Stomach (tissue), 9 donors: ENCODE measurements around the gene MEGF6. TPM values are rescaled to one million over a fixed set of nuclear protein-coding genes. Genes with fewer than 3 reads are reported as not detected.

Experiments
- DNase-seq, 2 donors: peaks; one replicate each; pipeline versions ENCODE4 v3.0.0 to v3.0.0-alpha.2; 2013 to 2019
- H3K27ac ChIP-seq, 5 donors: fragments of 200-600 bp in 4 of 5; sonication (generic) in 4 of 5; one replicate each; pipeline ENCODE4 v1.5.1; 2013 to 2019; ENCODE audit warnings: mild to moderate bottlenecking in 1 of 5, moderate library complexity in 1 of 5
- H3K27me3 ChIP-seq, 3 donors: fragments of 200-600 bp; sonication (generic); one replicate each; pipeline ENCODE4 v1.5.1; 2017 to 2019; ENCODE audit warnings: mixed run types in 1 of 3
- H3K36me3 ChIP-seq, 4 donors: fragments of 200-600 bp; sonication (generic); 1 replicate in 3 of 4; 2 replicates in 1 of 4; pipeline ENCODE4 v1.5.1; 2016 to 2019
- H3K4me1 ChIP-seq, 4 donors: fragments of 200-600 bp; sonication (generic); one replicate each; pipeline ENCODE4 v1.5.1; 2016 to 2019
- H3K4me3 ChIP-seq, 4 donors: fragments of 200-600 bp; sonication (generic) in 3 of 4; one replicate each; pipeline ENCODE4 v1.5.1; 2016 to 2019; ENCODE audit warnings: mild to moderate bottlenecking in 1 of 4
- H3K9me3 ChIP-seq, 4 donors: fragments of 200-600 bp; sonication (generic); one replicate each; pipeline ENCODE4 v1.5.1; 2016 to 2019
- CTCF ChIP-seq, 7 experiments: fragments of 450-650 bp in 4 of 7; fragments of 200-600 bp in 3 of 7; sonication (generic) in 3 of 7; IDR thresholded peaks; one replicate each; pipeline ENCODE4 v1.5.1; 2016 to 2019; ENCODE audit warnings: antibody characterized with exemption in 7 of 7, control low read depth in 2 of 7, mild to moderate bottlenecking in 1 of 7
- EP300 ChIP-seq: sonication (generic); formaldehyde crosslinking; IDR thresholded peaks from one replicate; pipeline ENCODE4 v1.6.1; 2017; ENCODE audit warnings: antibody characterized with exemption
- POLR2A ChIP-seq, 4 donors: fragments of 450-650 bp; IDR thresholded peaks; one replicate each; pipeline ENCODE4 v1.6.1; 2016; ENCODE audit warnings: antibody characterized with exemption in 4 of 4, control low read depth in 2 of 4, mild to moderate bottlenecking in 1 of 4, moderate library complexity in 1 of 4
- POLR2AphosphoS5 ChIP-seq, 3 donors: sonication (generic); formaldehyde crosslinking; IDR thresholded peaks; one replicate each; pipeline ENCODE4 v1.6.1; 2016; ENCODE audit warnings: antibody characterized with exemption in 3 of 3
- WGBS, 5 donors: extraction: QIAGEN DNeasy Blood & Tissue Kit in 3 of 5; methylation state at CpG; one replicate each; pipeline versions ENCODE4 v1.1.5 to v1.1.7; 2013 to 2018; 5-methylcytosine and 5-hydroxymethylcytosine counted together
- intact Hi-C: fragments of 100-400 bp; cut with DNase I; formaldehyde crosslinking; loops from one replicate; pipeline ENCODE4 v1.15.1; 2023; ENCODE audit warnings: low total_unique reads
- polyA plus RNA-seq, 3 donors: library from polyadenylated mRNA; stranded (reverse); fragments of 200-250 nt; gene quantifications; one replicate each; pipeline ENCODE4 v1.2.3, GENCODE V29; 2013
- total RNA-seq, 5 donors: library from RNA; depleted of rRNA; stranded (reverse); fragments of >200 nt; gene quantifications; one replicate each; pipeline versions ENCODE4 v1.1.0 to v1.2.3, GENCODE V29; 2014 to 2016
- donor health status: healthy with polysubstance abuse.
- donor health status: Bipolar disorder and iron deficiency.
- donor health status: healthy.

Gene MEGF6
- total and polyA plus RNA-seq, 8 donors = 2.6 to 57.2 (median 26.7) TPM

- 0 to 2% (median 1%) methylated on average over 2 to 75 of the region's 80 CpGs for WGBS, 5 donors
Measured at GRCh38 chr1:3651930-3652547, 40.7 kb upstream of the MEGF6 start, which contains the start of gene TP73. TP73 (plus strand) TSS chr1:3652516; CDS start chr1:3682366, 29,850 bp downstream.

GRCh38 chr1:3651026-3651929 lies 40.0 kb upstream of the MEGF6 start:
- H3K36me3 ChIP-seq = peaks cover 7 to 14% (median 12%) of the 10 kb centered on the region in 4 donors
- peak overlapping the region; percentile 34 to 99 (median 78) for H3K4me3 ChIP-seq
- H3K27me3 ChIP-seq = peaks cover 27 to 62% (median 48%) of the 10 kb centered on the region in 3 donors
- WGBS, 5 donors = 6 to 8% (median 7%) methylated on average over 56 to 83 of the region's 83 CpGs
- no peak for TF ChIP-seq POLR2A (IDR thresholded peaks at IDR 0.05)
- no peak for TF ChIP-seq EP300
- TF ChIP-seq CTCF (IDR thresholded peaks at IDR 0.05) = no peak
- TF ChIP-seq POLR2AphosphoS5 (IDR thresholded peaks at IDR 0.05) = no peak
- intact Hi-C loops = no loop called here
- H3K4me1 ChIP-seq = peaks cover 47 to 61% (median 53%) of the 10 kb centered on the region in 4 donors
- H3K27ac ChIP-seq = no peak overlapping the region
- DNase-seq = no peak
- peaks cover 0 to 5% (median 0%) of the 10 kb centered on the region in 4 donors for H3K9me3 ChIP-seq

More at GRCh38 chr1:3651930-3652547, 40.7 kb upstream of the MEGF6 start, which contains the start of gene TP73:
- H3K27me3 ChIP-seq = peaks cover 27 to 70% (median 48%) of the 10 kb centered on the region in 3 donors
- H3K9me3 ChIP-seq = peaks cover 0 to 5% (median 0%) of the 10 kb centered on the region in 4 donors
- H3K4me1 ChIP-seq = peaks cover 47 to 61% (median 53%) of the 10 kb centered on the region in 4 donors
- intact Hi-C loops = no loop called here
- peak in 1 of 2 donors; percentile 66 for DNase-seq
- H3K4me3 ChIP-seq = peak within 1 kb of the TSS; percentile 34 to 99 (median 57)
- TF ChIP-seq POLR2AphosphoS5 (IDR thresholded peaks at IDR 0.05) (no peak), EP300 (no peak), CTCF (IDR thresholded peaks at IDR 0.05) (no peak), POLR2A (IDR thresholded peaks at IDR 0.05) (no peak)
- H3K36me3 ChIP-seq = peaks cover 0 to 6% (median 5%) of the 10 kb centered on the region in 4 donors
- H3K27ac ChIP-seq = no peak within 1 kb of the TSS

GRCh38 chr1:3650248-3651025 lies 39.1 kb upstream of the MEGF6 start:
- H3K36me3 ChIP-seq = peaks cover 11 to 22% (median 21%) of the 10 kb centered on the region in 4 donors
- H3K4me1 ChIP-seq = peaks cover 47 to 61% (median 53%) of the 10 kb centered on the region in 4 donors
- WGBS, 5 donors = 9 to 13% (median 13%) methylated on average over 29 to 50 of the region's 50 CpGs
- H3K9me3 ChIP-seq = peaks cover 0 to 5% (median 0%) of the 10 kb centered on the region in 4 donors
- peaks cover 27 to 54% (median 48%) of the 10 kb centered on the region in 3 donors for H3K27me3 ChIP-seq
- intact Hi-C loops = no loop called here
- TF ChIP-seq EP300 (no peak), CTCF (IDR thresholded peaks at IDR 0.05) (no peak), POLR2AphosphoS5 (IDR thresholded peaks at IDR 0.05) (no peak), POLR2A (IDR thresholded peaks at IDR 0.05) (no peak)
- peak overlapping the region; percentile 75 to 99 (median 88) for H3K4me3 ChIP-seq
- no peak for DNase-seq
- H3K27ac ChIP-seq = no peak overlapping the region
